Ishikawa (cell line): ENCODE data around the gene LATS2.

ENCODE experiments used
- CEBPB ChIP-seq: IDR thresholded peaks from 2 replicates; pipeline ENCODE4 v1.6.1; 2012
- CREB1 ChIP-seq: IDR thresholded peaks from 2 replicates; pipeline ENCODE4 v1.6.1; 2012; ENCODE audit warnings: low read depth
- EGR1 ChIP-seq: IDR thresholded peaks from 2 replicates; pipeline ENCODE4 v1.6.1; 2012
- EP300 ChIP-seq: IDR thresholded peaks from 2 replicates; pipeline ENCODE4 v1.6.1; 2012; ENCODE audit warnings: borderline replicate concordance
- MAX ChIP-seq: IDR thresholded peaks from 2 replicates; pipeline ENCODE4 v1.6.1; 2012
- NFIC ChIP-seq: IDR thresholded peaks from 2 replicates; pipeline ENCODE4 v1.6.1; 2012
- RAD21 ChIP-seq: IDR thresholded peaks from 2 replicates; pipeline ENCODE4 v1.6.1; 2012; ENCODE audit warnings: low read depth
- REST ChIP-seq: IDR thresholded peaks from 2 replicates; pipeline ENCODE4 v1.6.1; 2012; ENCODE audit warnings: low read depth, mild to moderate bottlenecking
- TAF1 ChIP-seq: IDR thresholded peaks from 2 replicates; pipeline ENCODE4 v1.6.1; 2012; ENCODE audit warnings: low read depth, mild to moderate bottlenecking
- TEAD4 ChIP-seq: IDR thresholded peaks from 2 replicates; pipeline ENCODE4 v1.6.1; 2012
- USF1 ChIP-seq: IDR thresholded peaks from 2 replicates; pipeline ENCODE4 v1.6.1; 2012
- YY1 ChIP-seq: IDR thresholded peaks from 2 replicates; pipeline ENCODE4 v1.6.1; 2012; ENCODE audit warnings: low read depth
- ZBTB7A ChIP-seq: IDR thresholded peaks from 2 replicates; pipeline ENCODE4 v1.6.1; 2012; ENCODE audit warnings: low read depth

- no peak for TF ChIP-seq REST
- no peak for TF ChIP-seq USF1
- TF ChIP-seq EGR1: no peak
- TF ChIP-seq RAD21: no peak
- TF ChIP-seq MAX: 0 out of 2 replicates have a peak, but pooled peaks have one; percentile 14
- TF ChIP-seq EP300: no peak
- TF ChIP-seq ZBTB7A: no peak
- TF ChIP-seq CEBPB: no peak
- no peak for TF ChIP-seq YY1
- TF ChIP-seq TAF1: no peak
- TF ChIP-seq CREB1: no peak
- no peak for TF ChIP-seq NFIC
- no peak for TF ChIP-seq TEAD4
Measured at GRCh38 chr13:20964904-20965303, 96.5 kb downstream of the LATS2 start.
